ENCODE results near the gene UCP1.

The UCP1 gene, protein sequence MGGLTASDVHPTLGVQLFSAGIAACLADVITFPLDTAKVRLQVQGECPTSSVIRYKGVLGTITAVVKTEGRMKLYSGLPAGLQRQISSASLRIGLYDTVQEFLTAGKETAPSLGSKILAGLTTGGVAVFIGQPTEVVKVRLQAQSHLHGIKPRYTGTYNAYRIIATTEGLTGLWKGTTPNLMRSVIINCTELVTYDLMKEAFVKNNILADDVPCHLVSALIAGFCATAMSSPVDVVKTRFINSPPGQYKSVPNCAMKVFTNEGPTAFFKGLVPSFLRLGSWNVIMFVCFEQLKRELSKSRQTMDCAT

DNA sequence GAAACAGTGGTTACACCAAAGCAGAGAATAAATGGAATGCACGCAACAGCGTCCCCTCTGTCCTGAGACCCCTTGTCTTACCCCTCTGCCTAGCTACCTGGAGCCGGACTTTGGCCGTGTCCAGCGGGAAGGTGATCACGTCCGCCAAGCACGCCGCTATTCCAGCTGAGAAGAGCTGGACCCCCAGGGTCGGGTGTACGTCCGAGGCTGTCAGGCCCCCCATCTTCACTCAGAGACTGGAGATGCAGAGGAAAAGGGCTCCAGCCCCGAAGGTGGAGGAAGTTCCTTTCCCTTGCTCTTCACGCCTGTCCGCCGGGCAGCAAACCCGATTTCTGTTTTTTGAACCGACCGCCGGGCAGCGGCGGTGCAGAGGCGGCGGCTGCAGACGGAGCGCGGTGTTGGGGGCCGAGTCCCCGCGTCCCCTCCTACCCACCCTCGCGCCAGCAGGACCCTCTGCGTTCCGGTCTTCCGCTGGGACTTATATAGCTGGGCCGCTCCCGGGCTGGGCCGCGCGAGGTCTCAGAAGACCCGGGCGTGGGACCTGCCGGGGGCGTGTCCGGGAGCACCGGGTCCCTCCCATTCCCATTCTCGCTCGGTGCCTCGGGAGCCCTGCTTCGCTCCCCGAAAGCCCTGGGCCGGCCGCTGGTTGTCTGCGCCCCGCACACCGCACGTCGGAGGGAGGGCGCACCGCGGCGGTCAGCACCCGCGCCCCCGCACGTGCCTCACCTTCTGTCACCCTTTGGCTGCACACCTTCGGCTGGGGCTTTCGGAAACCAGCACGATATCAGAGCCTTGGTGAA lies at the start of gene UCP1:
TSS of gene UCP1 (minus strand) at position 455 of the 800 bp plus-strand sequence. CDS start at position 223, 232 bp downstream.
- DNase-seq: no peak

DNA sequence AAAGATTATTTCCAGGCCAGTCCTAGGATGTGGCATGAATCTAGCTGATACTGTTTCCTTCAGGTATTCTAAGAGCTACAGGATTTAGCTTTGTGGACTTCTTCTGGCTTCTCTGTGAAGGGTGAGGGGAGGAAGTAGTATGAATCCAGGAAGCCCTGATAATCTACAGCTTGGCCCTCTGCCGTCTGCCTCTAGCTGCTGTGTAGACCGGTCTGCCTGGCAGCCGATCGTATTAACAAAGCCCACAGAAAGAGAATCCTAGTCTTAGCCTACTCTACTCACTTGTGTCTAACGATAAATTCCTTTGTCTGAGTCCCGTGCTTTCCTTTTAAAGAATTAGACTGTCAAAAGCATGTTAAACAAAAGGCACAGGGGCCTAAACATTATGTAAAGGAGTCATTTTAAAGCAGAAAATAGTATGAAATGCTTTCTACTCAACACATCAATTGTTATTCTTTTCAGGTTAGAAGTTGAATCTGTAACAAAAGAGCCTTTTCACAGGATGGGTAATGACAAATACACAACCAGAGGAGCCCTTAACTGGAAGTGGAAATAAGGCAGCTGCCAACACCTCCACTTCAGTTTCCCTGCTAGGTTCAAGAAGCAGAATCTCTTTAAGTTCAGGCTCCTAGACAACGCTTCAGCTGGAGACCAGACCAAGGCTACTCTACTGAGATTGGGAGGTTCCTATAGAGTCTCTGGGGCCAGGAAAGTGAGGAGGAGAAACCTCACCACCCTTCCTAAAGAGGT lies 48.9 kb upstream of the UCP1 start:
- DNase-seq: no peak

DNA sequence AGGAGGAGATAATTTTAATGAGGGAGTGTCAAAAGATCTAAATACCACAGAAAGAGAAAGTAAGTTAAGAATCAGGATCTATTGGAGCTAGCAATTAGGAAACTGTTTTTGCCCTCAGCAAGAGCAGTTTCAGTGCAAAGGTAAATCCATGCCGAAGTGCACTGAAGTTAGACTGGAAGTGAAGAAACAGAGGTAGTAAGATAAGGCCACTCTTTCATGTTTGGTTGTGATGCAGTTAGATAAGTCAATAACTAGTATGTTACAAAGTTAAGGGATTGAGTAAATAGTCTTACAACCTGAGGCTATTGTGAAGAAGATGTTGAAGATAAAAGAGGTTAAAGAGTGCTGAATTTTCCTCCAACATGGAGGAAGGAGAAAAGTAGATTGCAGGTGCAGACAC lies 46.7 kb upstream of the UCP1 start:
- no peak for DNase-seq

- no peak for DNase-seq
Measured at GRCh38 chr4:140612357-140612756, 43.6 kb upstream of the UCP1 start.

DNA sequence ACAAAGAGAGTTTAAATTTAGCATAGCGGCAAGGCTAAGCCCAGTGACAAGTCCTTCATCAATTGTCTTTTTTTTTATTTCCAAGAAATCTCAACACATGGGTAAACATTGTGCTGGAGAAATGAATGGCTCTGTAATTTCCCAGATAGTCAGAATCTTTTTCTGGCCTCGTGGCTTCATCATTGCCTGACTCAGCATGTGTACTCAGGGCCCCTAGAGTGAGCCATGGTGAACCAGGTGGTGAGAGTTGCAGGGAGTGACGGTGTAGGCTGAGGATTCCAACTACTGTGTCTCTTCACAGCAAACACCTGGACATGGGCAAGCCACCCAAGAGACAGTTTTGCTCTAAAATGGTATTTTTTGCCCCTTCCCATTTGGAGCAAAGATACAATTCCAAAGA lies 43.1 kb upstream of the UCP1 start:
- DNase-seq: no peak

- no peak for DNase-seq
Measured at GRCh38 chr4:140609548-140610425, 41.0 kb upstream of the UCP1 start.

- DNase-seq: no peak
Measured at GRCh38 chr4:140607852-140608251, 39.1 kb upstream of the UCP1 start.

DNA sequence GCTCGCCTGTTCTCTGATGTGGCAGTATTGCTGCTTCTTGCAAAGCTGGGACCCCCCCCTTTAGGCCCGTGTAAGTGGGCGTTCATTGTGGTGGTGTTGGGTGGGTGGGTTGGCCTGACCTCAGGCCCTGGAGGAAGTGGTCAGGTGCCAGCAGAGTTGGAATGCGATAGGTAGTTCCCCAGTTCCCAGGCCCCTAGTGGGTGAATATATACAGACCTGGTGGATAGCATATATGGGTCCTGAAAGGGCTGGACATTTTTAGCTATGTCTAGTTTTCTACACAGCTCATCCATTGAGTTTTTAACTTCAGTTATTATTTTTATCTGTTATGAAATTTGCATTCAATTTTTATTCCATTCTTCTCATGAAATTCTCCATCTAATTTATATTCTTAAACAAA lies 35.8 kb upstream of the UCP1 start:
- DNase-seq: no peak

- DNase-seq: no peak
Measured at GRCh38 chr4:140603286-140603685, 34.5 kb upstream of the UCP1 start.

GRCh38 chr4:140602714-140603113 lies 34.0 kb upstream of the UCP1 start:
- no peak for DNase-seq

DNA sequence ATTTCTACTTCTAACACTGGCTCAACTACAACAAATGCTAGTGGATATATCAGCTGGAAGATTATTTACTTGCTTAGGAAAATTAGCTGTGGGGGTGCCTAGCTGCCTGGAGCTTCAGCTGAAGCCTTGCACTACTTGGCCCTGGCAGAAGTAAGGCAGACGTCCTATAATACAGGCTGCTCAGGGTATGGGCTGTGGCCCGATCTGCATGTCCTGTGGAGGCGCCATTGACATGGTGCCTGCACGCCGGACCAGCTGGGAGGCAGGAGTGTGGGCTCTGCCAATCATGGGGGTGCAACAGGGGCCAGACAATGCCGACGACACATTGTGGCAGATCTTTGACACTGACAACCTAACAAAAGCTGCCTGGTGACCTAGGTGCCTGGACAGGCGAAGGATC lies 31.6 kb upstream of the UCP1 start:
- no peak for DNase-seq

DNA sequence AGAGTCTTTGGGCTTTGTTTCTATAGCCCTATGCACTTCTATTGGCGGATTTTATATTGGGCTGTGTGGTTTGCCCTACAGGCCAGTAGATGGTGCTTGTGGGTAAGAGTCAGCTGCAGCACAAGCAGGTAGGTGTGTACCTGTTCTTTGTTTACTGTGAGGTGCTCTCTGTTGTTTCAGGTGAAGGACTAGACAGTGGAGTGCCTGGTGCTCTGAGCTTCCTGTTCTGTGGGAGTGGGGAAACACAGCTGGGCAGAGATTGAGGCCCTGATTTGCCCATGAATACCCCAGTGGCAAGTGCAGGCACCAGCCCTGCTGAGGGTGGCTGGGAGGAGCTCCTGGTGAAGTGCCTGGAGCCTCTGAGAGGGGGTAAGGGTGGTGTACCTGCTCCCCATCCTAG lies 26.3 kb upstream of the UCP1 start:
- DNase-seq: no peak

DNA sequence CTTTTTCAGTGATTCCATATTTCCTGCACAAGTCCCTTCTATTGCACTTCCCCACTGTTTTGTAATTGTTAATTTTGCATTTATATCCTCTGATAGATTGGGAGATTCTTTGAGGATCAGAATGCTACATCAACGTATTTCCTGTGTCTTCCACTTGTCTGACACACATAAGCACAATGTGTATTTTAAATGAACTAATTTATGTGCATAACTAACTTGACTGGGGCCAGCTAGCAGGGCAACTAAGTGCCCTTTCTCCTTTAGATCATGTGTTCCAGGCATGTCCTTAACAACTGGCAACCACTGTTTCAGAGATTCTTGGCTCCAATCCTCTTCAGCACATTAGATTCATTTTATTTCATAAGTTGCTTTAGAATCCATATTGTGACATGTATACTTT lies 15.7 kb upstream of the UCP1 start:
- no peak for DNase-seq

- no peak for DNase-seq
Measured at GRCh38 chr4:140581078-140581477, 12.3 kb upstream of the UCP1 start.

GRCh38 chr4:140579278-140579677 lies 10.5 kb upstream of the UCP1 start:
- no peak for DNase-seq

DNA sequence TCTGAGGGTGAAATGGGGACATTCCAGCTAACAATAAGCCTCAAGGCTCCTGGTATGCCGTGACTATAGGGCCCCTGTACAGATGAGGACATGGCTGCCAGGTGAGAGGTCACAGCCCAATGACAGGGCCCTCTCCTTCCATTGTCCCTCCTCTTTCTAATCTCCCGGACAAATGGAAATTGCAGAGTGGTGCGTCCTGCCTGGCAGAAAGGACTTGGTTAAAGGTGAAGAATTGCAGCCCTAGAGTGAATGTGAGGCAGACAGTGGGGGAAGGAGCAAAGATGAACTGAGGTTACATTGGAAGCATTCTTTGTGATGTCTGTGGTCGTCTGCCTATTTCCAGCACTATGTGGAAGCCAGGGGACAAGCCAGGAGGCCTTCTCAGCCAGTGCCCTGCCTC lies 6.7 kb upstream of the UCP1 start:
- DNase-seq: no peak

DNA sequence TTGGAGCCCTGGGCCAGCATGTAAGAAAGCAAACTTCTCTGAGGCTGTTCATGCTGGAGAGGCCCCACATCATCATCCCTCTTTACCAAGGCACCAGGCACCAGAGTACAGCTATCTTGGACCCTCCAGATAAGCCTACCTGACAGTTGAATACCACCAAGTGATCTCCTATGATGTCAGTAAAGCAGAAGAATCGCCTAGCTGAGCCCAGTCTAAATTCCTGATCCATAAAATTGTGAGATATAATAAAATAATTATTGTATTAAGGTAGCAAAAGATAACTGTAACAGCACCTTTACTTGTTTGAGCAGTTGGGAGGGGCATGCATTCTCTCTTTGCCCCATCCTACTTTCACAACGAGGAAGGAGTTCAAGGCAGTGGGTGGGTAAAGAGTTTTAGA lies 2.9 kb upstream of the UCP1 start:
- no peak for DNase-seq

DNA sequence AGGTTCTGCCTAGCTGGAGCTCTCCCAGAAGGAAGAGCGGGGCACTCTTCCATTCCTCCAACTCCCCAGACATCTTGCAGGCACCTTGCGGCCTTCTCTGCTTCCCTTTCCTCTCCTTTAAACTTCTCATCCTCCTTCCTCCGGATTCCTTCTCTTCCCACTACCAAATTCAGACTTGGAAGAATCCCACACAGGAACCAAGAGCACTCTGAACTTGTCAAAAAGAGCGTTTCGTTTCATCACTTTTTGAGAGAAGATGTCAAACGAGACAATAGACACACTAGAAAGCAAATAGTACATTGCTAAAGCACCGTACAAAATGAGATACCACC lies 512 bp upstream of the UCP1 start:
- DNase-seq: no peak

- no peak for DNase-seq
Measured at GRCh38 chr4:140559696-140560095, 9.1 kb downstream of the UCP1 start.

- DNase-seq: no peak
Measured at GRCh38 chr4:140557831-140558435, 10.8 kb downstream of the UCP1 start.

- DNase-seq: no peak
Measured at GRCh38 chr4:140556372-140557085, 12.2 kb downstream of the UCP1 start.
